Loucy (cell line): ENCODE results near the gene FAXDC2.

ENCODE experiments used
- EZH2phosphoT487 ChIP-seq: fragments of 200-600 bp; IDR thresholded peaks from 2 replicates; pipeline ENCODE4 v1.6.1; 2018; ENCODE audit warnings: antibody characterized with exemption, mild to moderate bottlenecking, moderate library complexity, borderline replicate concordance
- TF ChIP-seq, protein P1 (sequence below): fragments of 200-600 bp; sonication (generic); conservative IDR thresholded peaks from 2 replicates; pipeline ENCODE4 v1.5.1; 2014; ENCODE audit warnings: mild to moderate bottlenecking, antibody characterized with exemption, low read length

DNA sequence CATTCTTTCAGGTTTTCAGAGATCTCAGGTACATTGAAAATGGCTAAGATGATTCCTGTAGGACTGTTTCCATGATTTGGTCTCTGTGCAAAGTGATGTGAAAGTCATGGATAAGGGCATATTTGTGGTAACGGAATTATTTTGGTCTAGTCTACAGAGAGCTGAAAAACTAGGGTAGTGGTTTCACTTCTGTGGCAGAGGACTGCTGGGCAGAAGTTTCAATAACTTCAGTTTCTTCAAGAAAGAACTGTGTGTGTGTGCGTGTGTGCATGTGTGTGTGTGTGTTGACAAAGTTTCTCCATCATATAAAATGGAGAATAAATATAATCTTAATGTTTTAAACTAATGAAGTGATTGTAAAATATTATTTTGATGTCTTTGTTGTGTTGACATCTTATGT is 12.4 kb upstream of the FAXDC2 start:
- no peak for TF ChIP-seq EZH2phosphoT487
- TF ChIP-seq, protein P1, sequence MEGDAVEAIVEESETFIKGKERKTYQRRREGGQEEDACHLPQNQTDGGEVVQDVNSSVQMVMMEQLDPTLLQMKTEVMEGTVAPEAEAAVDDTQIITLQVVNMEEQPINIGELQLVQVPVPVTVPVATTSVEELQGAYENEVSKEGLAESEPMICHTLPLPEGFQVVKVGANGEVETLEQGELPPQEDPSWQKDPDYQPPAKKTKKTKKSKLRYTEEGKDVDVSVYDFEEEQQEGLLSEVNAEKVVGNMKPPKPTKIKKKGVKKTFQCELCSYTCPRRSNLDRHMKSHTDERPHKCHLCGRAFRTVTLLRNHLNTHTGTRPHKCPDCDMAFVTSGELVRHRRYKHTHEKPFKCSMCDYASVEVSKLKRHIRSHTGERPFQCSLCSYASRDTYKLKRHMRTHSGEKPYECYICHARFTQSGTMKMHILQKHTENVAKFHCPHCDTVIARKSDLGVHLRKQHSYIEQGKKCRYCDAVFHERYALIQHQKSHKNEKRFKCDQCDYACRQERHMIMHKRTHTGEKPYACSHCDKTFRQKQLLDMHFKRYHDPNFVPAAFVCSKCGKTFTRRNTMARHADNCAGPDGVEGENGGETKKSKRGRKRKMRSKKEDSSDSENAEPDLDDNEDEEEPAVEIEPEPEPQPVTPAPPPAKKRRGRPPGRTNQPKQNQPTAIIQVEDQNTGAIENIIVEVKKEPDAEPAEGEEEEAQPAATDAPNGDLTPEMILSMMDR: no peak
